ENCODE results near the gene FDXR.

The FDXR gene

DNA sequence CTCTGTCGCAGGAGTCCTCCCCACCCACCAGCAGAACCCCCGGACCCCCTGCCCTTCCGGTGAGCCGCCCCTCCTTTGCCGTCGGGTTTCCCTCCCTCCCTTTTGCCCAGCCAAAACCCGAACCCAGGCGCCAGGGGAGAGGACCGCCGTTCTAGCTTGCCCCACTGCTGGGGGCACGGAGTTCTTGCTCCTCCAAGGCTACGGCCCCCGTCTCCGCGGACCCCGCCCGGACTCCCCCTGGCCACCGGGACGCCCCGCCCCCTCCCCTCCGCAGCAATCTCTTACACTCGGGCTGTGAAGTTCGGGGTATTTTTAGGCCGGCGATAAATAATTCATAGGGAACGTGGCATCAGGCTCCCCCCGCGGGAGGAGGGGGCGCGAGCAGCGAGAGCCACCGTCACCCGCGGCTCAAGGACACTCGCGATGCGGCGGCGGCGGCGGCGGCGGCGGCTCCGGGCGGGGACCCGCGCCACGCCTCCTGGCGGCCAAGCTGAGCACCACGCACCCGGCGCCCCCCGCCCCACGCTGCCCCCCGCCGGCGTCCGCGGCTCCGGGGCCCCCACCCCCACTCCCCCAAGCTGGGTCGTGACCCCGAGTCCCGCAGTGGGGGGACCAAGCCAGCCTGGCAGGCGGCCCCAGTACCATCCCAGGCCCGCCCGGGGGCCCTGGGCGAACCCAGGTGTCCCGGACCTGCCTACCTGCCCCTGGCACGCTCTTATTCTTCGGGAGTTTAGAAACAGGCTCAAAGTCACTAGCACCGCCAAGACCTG, 13.2 kb downstream of the FDXR start, which contains the start of gene GRIN2C:
Gene GRIN2C (minus strand): TSS at position 427 of the 770 bp plus-strand sequence. CDS start 4,793 bp downstream, outside the sequence.
- DNase-seq (ENCODE audit: extremely low read depth in 1 of 2, low read depth in 1 of 2): no peak

DNA sequence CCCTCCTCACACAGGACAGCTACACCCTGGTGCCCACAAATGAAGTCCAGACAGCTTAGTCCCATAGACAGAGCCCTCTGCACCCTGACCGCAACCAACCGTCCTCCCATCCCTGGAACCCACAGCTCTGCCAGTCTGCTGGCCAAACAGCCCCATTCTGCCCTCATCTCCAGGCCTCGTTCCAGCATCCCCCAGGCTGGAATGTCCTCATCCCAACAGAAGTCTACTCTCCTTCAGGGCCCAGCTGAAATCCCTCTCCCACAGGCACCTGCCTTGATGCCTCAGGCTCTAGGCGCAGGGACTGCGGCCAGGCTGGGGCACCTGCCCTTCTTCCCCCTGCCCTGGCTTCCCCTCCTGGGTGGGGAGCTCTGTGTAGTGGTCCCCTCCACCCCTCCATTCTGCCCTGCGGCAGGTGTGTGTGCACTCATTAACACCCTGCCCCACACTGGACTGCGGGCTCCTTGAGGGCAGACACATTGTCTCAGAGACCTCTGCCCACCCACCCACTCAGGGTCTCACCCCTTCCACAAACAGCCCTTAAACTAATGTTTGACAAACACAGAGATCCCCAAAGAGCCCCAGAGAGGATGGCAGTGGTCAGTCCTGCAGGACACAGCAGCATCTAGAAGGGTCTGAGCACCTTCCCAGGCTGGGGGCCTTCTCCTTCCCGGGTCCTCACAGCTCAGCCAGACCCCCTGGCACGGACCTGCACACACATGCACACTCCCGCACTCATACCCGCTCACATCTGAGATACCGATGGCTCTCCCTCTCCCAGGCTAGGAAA, 13.9 kb downstream of the FDXR start:
- no peak for DNase-seq (ENCODE audit: extremely low read depth in 1 of 2, low read depth in 1 of 2)

DNA sequence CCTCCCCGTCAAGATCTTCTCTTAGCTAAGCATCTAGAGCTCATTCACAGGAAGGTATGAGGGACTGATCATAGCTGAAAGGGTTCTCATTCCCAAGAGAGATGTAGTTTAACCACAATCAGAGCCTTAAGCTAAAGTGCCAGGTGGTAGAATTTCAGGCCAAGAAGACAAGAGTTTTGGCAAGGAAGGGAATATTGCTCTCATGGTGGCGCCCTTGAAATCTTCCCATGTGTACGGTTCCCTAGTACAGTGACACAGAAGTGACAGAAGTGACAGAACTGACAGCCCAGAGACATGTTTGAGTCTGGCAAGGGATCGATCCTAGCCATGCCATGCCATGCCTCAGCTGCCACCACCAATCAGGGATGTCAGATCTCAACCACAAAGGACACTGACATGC, 15.6 kb downstream of the FDXR start:
- DNase-seq (ENCODE audit: extremely low read depth in 1 of 2, low read depth in 1 of 2): no peak

DNA sequence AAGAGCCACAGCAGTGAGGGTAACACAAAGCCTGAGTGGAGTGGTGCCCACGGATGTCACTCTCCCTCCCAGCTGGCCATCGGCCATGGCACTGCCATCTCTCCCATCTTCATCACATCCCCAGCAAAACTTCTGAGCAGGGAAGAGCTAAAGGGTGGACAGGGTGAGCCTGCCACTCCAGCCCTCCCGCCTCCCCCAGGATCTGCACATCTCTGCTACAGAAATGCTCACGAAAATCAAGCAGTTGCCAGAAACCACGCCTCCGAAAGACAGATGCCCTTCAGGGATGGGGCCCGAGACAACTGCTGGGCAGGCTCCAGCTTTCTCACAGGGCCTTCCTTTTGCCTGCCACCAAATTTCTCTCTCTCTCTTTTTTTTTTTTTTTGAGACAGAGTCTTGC, 16.7 kb downstream of the FDXR start:
- DNase-seq (ENCODE audit: extremely low read depth in 1 of 2, low read depth in 1 of 2): no peak

DNA sequence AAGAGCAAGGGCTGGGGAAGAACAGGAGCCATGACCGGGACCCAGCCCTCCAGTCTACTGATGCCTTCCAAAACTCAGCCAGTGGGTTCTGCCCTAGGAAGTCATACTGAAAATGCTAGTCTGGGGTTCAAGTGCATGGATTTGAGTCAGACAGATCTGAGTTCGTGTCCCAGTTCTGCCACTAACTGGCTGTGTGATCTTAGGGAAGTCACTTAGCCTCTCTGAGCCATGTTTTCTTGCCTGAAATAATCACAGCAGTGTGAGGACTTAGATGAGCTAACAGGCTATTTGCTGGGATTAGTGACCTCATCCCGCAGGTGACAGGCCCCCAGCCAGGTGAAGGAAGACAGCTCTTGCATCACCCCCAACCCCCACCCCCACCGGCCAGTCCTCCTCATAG, 17.5 kb downstream of the FDXR start:
- DNase-seq (ENCODE audit: extremely low read depth in 1 of 2, low read depth in 1 of 2): no peak

DNA sequence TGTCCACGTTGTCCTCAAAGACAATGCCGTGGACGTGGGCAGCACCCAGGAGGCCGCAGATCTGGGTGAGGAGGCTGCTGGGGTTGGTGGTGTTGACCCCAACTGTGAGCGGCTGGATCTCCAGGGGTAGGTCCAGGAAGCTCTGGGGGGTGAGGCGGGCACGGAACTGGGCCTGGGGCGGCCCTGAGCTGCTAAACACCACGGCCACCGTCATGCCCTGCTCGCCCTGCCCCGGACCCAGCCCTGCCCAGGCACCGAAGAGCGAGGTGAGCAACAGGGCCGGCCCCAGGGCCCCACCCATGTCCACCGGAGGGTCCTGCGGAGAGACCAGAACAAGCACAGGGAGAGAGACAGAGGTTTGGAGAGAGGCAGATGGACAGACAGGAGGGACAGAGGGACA, 18.0 kb downstream of the FDXR start:
- no peak for DNase-seq (ENCODE audit: extremely low read depth in 1 of 2, low read depth in 1 of 2)

DNA sequence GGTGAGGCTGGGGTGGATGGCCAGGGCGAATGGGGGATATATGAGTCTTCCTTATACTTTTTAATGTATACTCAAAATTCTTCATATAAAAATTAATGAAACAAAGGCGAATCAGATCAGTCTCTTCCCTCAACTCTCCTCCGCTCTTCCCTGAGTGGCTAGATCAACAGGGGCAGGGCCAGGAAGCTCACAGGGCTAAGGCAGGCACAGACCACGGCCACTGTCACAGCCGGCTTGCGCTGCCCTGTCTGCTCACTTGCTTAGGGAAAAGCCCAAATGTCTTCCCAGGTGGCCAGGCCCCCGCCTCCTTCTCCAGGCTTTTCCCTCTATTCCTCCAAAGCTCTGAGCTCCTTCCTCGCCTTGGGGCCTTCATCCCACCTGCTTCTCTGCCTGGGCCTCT, 19.1 kb downstream of the FDXR start:
- DNase-seq (ENCODE audit: extremely low read depth in 1 of 2, low read depth in 1 of 2): no peak

DNA sequence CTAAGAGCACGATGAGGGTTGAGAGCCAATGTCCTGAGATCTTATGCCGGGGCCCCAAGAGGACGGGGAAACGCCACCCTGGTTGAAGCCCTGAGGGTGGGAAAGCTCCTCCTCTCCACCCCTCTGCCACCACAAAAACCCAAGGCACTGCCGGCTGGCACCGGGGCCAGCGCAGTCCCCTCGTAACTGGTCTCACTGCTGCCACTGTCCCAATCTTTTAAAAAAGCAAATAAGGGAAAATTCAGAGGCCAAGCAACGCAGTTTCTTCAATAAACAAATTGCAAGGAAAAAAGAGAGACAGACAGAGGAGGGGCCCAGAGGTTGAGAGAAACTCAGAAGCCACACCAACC, 19.8 kb downstream of the FDXR start:
- no peak for DNase-seq (ENCODE audit: extremely low read depth in 1 of 2, low read depth in 1 of 2)

DNA sequence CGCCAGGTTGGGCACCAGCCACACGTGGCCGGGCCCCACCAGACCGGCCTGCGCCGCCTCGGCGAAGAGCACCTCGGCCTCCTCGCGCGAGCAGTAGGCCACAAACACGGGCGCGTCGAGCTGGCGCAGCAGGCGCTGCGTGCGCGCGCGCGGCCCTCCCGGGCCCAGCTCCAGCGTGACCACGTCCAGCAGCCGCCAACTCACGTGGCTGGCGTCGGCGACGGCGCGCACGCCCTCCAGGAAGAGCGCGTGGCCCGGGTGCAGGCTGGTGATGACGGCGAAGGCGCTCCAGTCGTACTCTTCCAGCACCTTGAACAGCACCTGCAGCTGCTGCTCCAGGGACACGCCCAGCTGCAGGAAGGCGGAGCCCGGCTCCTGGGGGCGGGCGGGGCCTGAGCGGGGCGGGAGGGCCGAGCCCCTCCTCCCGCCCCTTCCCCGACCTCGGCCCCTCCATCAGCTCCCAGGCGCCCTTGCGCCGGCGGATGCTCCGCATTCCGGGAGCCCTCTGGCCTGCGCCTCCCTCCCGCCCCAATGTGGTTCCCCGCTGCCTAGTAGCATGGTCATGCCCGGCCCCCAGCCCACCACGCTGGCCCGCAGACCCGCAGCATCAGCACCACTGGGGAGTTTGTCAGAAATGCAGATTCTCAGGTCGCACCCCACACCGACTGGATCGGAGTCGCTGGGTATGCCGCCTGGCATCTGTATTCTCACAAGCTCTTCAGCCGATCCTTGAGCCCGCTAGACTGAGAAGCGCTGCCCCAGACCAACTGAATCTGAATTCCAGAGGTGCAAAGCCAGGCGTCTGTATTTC, 20.4 kb downstream of the FDXR start:
- DNase-seq (ENCODE audit: extremely low read depth in 1 of 2, low read depth in 1 of 2): peak in 1 of 2 donors; percentile 39

DNA sequence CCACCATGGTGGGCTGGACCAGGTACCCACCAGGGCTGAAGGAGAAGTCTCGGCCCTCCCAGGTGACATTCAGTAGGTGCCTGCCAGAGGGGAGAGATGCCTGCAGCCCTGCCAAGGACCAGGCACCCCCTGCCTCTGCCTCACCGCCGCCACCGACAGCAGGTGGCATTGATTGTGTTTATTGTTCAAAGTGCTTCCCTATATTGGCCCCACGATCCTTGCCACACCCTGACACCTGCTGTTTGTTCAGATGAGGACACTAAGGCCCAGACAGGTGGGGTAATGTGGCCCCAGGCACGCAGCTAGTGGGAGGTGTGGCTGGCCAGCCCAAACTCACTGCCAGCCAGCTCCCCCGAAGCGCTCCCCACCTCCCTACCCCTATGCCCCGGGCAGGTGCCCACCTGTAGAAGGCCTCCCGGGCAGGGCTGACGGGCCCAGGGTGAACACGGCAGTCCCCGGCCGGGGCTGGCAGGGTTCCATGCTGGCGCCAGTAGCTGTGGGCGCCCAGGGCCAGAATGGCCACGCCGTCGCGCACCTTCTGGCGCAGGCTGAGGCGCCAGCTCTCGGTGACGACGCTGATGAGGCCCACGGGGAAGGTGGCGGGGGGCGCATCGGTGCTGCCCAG, 21.1 kb downstream of the FDXR start:
- no peak for DNase-seq (ENCODE audit: extremely low read depth in 1 of 2, low read depth in 1 of 2)

DNA sequence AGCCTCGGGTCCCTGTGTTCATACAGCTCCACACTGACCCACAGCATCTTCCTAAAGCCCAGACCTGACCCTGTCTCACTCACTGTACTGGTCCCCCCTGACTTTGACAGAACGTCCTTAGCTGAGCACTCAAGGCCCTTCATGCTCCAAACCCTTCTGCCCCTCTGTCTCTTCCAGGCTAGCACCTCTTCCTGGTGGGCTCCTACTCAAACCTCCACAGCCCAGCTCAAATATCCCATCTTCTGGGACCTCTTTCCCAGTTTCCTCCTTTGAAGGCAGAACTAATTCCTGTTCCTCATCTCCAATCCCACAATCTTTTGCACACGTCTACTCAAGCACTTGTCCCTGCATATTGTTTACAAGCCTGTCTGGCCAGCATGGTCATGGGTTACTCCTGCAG, 21.9 kb downstream of the FDXR start:
- no peak for DNase-seq (ENCODE audit: extremely low read depth in 1 of 2, low read depth in 1 of 2)

DNA sequence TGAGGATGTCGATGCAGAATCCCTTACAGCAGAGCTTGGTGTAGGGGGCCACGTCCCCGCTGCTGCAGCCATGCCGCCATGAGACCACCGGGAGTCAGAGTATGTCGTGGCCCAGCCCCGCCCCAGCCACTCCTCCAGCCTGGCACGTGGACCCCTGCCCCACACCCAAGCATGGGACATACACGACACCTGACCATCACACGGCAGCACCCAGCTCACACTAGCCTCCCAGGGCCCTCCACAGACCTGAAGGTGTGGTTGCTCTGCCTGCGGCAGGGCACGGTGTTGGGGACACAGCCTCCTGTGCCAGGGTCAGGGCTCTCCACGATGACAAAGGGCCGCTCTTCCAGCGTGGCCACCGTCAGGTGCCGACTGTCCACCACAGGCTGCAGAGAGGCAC, 22.5 kb downstream of the FDXR start:
- DNase-seq (ENCODE audit: extremely low read depth in 1 of 2, low read depth in 1 of 2): no peak

DNA sequence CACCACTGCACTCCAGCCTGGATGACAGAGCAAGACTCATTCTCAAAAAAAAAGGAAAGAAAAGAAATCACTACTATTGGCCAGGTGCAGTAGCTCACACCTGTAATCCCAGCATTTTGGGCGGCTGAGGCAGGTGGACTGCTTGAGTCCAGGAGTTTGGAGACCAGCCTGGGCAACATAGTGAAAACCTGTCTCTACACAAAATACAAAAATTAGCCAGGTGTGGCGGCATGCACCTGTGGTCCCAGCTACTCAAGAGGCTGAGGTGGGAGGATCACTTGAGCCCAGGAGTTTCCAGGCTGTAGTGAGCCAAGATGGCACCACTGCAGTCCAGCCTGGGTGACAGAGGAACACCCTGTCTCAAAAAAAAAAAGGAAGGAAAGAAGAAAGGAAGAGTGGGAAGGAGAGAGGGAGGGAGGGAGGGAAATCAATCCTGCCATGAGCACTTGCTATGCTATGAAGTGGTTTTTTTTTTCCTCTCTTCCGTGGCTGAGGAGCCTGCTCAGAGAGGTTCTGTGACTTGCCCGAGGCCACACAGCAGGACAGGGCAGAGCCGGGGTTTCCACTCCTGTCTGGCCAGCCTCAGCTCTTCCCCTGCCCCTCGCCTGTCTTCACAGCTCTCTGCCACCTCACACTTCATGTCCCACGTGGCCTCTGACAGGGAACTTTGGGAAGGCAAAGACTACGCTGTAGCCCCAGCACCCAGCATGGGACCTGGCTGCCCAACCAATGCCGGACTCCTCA, 24.0 kb downstream of the FDXR start:
- no peak for DNase-seq (ENCODE audit: extremely low read depth in 1 of 2, low read depth in 1 of 2)

DNA sequence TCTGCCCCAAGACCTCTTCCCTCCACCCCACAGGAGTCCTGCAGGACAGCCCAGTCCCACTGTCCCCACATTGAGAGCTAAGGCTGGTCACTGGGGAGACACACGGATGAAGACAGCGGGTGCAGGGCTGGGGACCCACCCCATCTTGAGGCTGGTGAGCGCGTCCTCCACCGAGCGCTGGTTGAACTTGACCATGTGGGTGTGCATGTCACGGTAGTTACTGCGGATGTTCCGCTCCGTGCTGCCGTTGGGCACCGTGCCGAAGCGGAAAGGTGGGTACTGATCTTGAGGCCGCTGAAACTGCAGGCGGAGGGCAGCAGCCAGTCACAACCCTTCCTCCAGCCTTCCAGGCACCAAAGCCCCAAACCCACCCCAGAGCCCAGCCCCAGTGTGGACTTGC, 26.2 kb downstream of the FDXR start:
- no peak for DNase-seq (ENCODE audit: extremely low read depth in 1 of 2, low read depth in 1 of 2)

DNA sequence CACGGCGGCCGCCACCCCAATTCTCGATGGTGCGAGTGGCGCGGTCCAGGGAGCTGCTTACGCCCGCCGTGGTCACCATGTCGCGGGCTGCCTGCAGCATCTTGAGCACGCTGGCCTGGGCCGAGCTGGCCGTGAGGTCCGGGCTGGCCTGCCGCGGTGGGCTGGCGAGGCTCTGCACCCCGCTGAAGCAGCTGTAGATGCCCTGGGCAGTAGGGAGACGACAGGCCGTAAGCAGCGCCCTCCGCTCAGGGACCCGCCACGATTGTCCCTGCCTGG, 29.5 kb downstream of the FDXR start:
- DNase-seq (ENCODE audit: extremely low read depth in 1 of 2, low read depth in 1 of 2): no peak

DNA sequence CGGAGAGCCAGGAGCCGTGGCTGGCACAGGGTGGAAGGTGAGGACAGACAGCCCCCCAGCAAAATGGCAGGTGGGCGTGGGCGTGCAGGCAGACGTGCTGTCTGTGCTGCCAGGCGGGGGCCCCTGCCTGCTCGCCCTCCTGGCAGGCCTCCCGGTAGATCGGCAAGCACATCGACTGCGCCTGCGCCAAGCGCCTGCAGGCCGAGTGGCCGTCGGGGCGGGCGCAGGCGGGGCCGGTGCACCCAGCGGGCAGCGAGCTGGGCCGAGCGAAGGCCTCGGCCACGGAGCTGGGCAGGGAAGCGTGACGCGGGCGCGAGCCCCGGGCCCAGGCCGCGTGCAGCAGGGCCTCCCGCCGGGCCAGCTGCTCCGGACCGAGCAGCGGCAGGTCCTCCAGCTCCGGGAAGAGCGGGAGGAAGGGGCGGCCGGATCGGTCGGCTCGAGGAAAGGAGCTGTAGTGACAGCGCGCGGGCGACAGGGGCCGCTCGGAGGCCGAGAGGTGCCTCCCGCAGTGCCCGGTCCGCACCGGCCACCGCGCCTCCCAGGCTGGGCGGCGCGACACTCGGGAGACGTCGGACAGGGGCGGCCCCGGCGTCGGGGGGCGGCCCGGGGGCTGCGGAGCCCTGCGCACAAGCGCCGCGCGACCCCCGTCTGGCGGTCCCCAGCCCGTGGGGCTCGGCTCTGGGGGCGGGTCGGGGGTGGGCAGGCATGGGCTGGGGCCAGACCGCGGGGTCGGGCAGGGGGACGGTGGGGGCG, 30.0 kb downstream of the FDXR start:
- DNase-seq (ENCODE audit: extremely low read depth in 1 of 2, low read depth in 1 of 2): no peak

DNA sequence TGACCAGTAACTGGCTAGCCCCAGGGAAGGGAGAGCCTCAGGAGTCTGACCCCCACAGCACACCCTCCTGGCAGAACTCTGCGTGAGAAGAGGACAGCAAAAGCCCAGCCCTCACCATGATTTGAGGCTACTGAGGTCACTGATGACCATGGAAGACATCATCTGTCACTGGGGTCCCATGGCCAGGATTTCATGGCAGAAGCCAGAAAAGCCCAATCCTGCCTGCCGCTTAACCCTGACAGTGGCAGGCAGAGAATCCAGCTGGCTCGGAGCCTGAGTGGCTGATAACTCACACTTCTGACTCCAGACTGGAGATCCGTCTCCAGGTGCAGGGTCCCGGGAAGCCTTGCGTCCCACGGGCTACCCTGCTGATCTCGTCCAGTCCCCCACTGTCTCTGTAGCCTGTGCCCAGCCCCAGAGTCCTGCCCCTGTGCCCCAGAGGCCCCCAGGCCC, 30.6 kb downstream of the FDXR start:
- no peak for DNase-seq (ENCODE audit: extremely low read depth in 1 of 2, low read depth in 1 of 2)

DNA sequence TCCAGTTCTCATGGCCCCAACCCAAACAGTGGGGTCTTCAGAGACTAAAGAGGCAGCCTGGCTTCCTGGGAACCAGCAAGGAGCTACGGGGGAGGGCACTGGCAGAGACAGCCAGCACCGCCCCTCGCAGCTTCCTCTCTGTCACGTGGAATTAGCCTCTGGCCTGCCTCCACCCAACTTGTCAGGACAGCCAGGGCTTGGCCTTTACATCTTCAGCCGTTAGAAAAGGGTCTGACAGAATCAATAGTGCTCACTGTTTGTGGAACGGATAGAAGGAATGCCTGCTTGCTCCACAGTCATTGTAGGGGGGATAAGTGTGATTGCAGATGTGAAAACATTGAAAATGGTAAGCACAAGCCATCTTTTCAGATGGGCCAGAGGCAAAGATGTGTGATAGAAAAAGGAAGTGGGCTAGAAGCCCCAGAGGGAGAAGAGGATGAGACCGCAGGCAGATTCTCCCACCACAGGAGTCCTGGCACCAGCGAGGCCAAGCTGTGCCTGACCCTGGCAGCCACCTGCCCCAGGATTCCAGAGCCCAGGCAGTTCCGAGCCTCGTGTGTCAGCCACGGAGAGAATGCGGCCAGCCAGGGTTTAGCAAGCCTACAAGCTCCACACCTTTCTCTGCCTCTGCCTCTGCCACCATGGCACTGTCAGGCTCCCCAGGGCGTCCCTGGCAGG, 31.7 kb downstream of the FDXR start:
- DNase-seq (ENCODE audit: extremely low read depth in 1 of 2, low read depth in 1 of 2): no peak
